ENCODE results near the gene SIAH1. TPM values are rescaled to one million over a fixed set of nuclear protein-coding genes. Genes with fewer than 3 reads are reported as not detected.

SIAH1 gene
- total RNA-seq, 1 experiment from 2014 or later = 30.0 TPM

DNA sequence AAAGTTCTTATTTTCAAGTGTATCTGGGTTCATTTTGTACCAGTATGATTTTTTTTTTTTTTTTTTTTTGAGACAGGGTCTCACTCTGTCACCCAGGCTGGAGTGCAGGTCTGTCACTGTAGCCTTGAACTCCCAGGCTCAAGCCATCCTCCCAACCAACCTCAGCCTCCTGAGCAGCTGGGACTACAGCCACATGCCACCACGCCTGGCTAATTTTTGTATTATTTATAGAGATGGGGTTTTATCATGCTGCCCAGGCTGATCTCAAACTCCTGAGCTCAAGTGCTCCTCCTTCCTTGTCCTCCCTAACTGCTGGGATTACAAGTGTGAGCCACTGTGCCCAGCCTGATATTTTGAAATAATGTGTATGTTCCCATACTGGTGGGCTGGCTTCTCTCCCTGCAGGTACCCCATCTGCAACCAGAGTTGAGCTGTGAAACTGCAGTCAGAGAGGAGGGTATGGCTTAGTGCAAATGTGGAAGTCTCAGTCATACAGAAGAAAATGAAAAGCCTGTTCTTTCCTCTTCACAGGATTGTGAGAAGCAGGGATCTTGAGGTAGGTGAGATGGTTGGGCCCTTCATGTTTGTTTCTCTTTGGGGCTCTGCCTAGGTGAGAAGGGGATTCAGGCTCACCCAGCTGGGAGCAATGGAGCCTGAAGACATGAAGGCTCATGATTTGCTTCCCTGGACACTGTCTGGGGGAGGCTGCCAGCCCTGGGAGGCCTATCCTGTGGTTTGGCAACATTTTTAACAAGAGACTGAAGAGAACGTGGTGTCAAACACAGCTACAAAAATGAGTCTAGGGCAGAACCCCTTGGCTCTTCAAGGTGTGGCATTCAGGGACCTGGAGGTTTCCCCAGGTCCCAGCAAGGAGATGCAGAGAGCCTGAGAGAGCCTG lies 41.3 kb upstream of the SIAH1 start:
- Histone ChIP-seq H3K4me3 (ENCODE audit: low read depth, low read length, poor library complexity, severe bottlenecking) (no peak overlapping the region), H3K4me1 (ENCODE audit: insufficient read depth, low read length, poor library complexity, severe bottlenecking) (no peaks in the 10 kb centered on the region), H3K27me3 (replicated peaks; ENCODE audit: insufficient read depth, low read depth, low read length, poor library complexity) (no peaks in the 10 kb centered on the region), H3K9me3 (ENCODE audit: low read depth, low read length, poor library complexity, severe bottlenecking) (no peaks in the 10 kb centered on the region), H3K36me3 (ENCODE audit: insufficient read depth, low read length, poor library complexity, severe bottlenecking) (no peaks in the 10 kb centered on the region), H3K27ac (ENCODE audit: low read depth, low read length, poor library complexity, severe bottlenecking) (no peak overlapping the region)
- TF ChIP-seq, protein P1, sequence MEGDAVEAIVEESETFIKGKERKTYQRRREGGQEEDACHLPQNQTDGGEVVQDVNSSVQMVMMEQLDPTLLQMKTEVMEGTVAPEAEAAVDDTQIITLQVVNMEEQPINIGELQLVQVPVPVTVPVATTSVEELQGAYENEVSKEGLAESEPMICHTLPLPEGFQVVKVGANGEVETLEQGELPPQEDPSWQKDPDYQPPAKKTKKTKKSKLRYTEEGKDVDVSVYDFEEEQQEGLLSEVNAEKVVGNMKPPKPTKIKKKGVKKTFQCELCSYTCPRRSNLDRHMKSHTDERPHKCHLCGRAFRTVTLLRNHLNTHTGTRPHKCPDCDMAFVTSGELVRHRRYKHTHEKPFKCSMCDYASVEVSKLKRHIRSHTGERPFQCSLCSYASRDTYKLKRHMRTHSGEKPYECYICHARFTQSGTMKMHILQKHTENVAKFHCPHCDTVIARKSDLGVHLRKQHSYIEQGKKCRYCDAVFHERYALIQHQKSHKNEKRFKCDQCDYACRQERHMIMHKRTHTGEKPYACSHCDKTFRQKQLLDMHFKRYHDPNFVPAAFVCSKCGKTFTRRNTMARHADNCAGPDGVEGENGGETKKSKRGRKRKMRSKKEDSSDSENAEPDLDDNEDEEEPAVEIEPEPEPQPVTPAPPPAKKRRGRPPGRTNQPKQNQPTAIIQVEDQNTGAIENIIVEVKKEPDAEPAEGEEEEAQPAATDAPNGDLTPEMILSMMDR (conservative IDR thresholded peaks at IDR 0.05; ENCODE audit: low read depth, low read length) = no peak
- TF ChIP-seq EZH2 (IDR thresholded peaks at IDR 0.05; ENCODE audit: borderline replicate concordance, low read depth, low read length, poor library complexity, severe bottlenecking) = no peak
- ChIA-PET CTCF (no interaction called here), POLR2A (ENCODE audit: low non-redundant PET) (no interaction called here)
- intact Hi-C loops (cut with micrococcal nuclease; ENCODE audit: unreplicated experiment) = no loop called here
- BruUV-seq (replicated peaks) = no TSS peak
- no peak for DNase-seq (ENCODE audit: low spot score)

DNA sequence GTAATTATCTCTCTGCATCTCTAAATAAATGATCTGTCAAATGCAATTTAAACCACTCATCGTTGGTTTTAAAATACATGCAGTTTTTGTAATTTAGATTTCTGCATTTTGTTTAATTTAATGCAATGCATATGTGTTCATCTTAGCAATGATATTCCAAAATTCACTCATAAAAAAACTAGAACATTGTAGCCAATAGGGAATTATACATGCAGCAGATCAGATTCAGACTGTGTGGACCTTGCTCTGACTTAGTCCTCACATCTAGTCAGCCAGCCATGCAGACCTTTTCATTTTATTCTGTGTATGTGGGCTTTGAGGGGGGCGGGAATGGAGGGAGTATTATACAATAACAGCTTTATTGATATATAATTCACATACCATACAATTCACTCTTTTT lies 37.3 kb upstream of the SIAH1 start:
- POLR2A ChIA-PET (ENCODE audit: low non-redundant PET) = no interaction called here
- CTCF ChIA-PET = no interaction called here
- TF ChIP-seq EZH2 (IDR thresholded peaks at IDR 0.05; ENCODE audit: borderline replicate concordance, low read depth, low read length, poor library complexity, severe bottlenecking) = no peak
- TF ChIP-seq, protein P1 (conservative IDR thresholded peaks at IDR 0.05; ENCODE audit: low read depth, low read length) = no peak
- no peaks in the 10 kb centered on the region for H3K36me3 ChIP-seq (ENCODE audit: insufficient read depth, low read length, poor library complexity, severe bottlenecking)
- BruUV-seq (replicated peaks) = no TSS peak
- no peak overlapping the region for H3K27ac ChIP-seq (ENCODE audit: low read depth, low read length, poor library complexity, severe bottlenecking)
- intact Hi-C loops (cut with micrococcal nuclease; ENCODE audit: unreplicated experiment) = no loop called here
- no peak overlapping the region for H3K4me3 ChIP-seq (ENCODE audit: low read depth, low read length, poor library complexity, severe bottlenecking)
- DNase-seq (ENCODE audit: low spot score) = no peak
- no peaks in the 10 kb centered on the region for H3K27me3 ChIP-seq (replicated peaks; ENCODE audit: insufficient read depth, low read depth, low read length, poor library complexity)
- H3K9me3 ChIP-seq (ENCODE audit: low read depth, low read length, poor library complexity, severe bottlenecking) = no peaks in the 10 kb centered on the region
- H3K4me1 ChIP-seq (ENCODE audit: insufficient read depth, low read length, poor library complexity, severe bottlenecking) = no peaks in the 10 kb centered on the region

DNA sequence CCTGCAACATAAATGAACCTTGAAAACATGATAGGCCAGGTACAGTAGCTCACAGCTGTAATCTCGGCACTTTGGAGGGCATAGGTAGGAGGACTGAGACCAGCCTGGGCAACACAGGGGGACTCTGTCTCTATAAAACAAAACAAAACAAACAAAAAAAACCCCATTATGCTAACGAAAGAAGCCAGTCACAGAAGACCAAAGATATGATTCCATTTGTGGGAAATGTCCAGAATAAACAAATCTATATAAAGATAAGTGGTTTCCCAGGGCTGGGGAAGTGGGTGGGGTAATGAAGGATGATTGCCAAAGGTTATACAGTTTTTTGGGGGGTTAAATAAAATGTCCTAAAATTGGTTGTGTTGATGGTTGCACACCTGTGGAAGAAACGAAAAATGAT lies 36.5 kb upstream of the SIAH1 start:
- ChIA-PET POLR2A (ENCODE audit: low non-redundant PET) (no interaction called here), CTCF (no interaction called here)
- Histone ChIP-seq H3K27ac (ENCODE audit: low read depth, low read length, poor library complexity, severe bottlenecking) (no peak overlapping the region), H3K27me3 (replicated peaks; ENCODE audit: insufficient read depth, low read depth, low read length, poor library complexity) (no peaks in the 10 kb centered on the region), H3K4me1 (ENCODE audit: insufficient read depth, low read length, poor library complexity, severe bottlenecking) (no peaks in the 10 kb centered on the region), H3K4me3 (ENCODE audit: low read depth, low read length, poor library complexity, severe bottlenecking) (no peak overlapping the region), H3K36me3 (ENCODE audit: insufficient read depth, low read length, poor library complexity, severe bottlenecking) (no peaks in the 10 kb centered on the region), H3K9me3 (ENCODE audit: low read depth, low read length, poor library complexity, severe bottlenecking) (no peaks in the 10 kb centered on the region)
- TF ChIP-seq EZH2 (IDR thresholded peaks at IDR 0.05; ENCODE audit: borderline replicate concordance, low read depth, low read length, poor library complexity, severe bottlenecking) = no peak
- TF ChIP-seq, protein P1 (conservative IDR thresholded peaks at IDR 0.05; ENCODE audit: low read depth, low read length) = no peak
- intact Hi-C loops (cut with micrococcal nuclease; ENCODE audit: unreplicated experiment) = no loop called here
- DNase-seq (ENCODE audit: low spot score) = no peak
- no TSS peak for BruUV-seq (replicated peaks)

Measured in A673 (cell line).